NCI-H1436 (cell line): ENCODE measurements around the gene BANP.
"Not testable (repeated sequence)": the region's sequence is repeated elsewhere in the genome, so short reads cannot be mapped to it uniquely, and the experiment has no call there.

Source experiments
- DNase-seq: peaks from one replicate; lab custom pipeline; 2025; lab: John Stamatoyannopoulos, UW

BANP gene

DNA sequence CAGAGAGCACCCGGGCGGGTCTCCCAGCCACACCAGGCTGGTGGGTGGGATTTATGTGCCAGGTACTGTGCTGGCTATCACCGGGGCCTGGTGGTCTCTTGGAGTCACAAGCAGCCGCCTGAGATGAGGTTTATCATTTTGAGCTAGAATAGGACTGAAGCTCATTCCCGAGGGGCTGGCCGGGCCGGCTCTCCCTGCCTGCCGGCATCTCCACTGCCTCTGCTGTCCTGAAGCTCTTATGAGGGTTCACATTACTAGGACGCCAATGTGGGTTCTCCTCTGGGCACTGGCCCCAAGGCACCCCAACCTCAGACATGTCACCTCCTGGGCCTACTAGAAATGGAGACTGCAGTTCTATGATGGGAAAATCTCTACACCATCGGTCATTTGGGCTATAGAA is 137.4 kb downstream of the BANP start:
- not testable (repeated sequence) for DNase-seq

- DNase-seq = not testable (repeated sequence)
Measured at GRCh38 chr16:88089071-88089470, 137.8 kb downstream of the BANP start.

DNA sequence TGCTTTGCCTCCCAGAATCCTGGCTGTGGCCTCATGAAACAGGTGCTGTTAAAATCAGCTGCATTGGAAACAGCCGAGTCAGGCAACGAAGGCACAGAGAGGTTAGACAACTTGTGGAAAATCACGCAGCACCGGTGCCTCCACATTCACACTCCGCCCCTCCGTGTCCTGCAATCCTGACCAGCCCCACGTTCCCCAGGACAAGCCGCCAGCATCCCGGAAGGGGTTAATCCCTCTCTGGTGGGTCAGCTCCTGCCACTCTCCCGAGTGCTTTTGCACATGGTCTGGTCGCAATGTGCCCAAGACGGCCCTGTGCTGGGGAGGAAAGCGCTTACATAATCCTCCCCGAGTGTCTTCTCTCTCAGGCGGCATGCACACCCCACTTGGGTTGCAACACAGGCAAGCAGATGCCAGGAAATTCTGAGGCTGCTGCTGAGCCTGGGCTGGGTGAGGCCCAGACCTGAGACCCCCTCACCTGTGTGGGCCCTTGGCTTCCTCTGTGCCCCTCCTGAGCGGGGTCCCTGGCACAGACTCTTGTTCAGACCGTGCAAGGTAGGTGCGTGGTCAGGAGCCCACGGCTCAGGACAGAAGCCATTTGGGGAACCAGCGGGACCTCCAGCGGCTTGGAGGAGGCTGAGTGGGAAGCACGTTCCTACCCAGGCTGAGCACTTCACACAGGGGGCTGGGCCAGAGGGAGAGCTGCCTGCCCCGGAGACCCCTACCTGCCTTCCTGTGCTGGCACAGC is 138.6 kb downstream of the BANP start:
- not testable (repeated sequence) for DNase-seq

GRCh38 chr16:88090377-88091175 is 139.3 kb downstream of the BANP start:
- DNase-seq = not testable (repeated sequence)

DNA sequence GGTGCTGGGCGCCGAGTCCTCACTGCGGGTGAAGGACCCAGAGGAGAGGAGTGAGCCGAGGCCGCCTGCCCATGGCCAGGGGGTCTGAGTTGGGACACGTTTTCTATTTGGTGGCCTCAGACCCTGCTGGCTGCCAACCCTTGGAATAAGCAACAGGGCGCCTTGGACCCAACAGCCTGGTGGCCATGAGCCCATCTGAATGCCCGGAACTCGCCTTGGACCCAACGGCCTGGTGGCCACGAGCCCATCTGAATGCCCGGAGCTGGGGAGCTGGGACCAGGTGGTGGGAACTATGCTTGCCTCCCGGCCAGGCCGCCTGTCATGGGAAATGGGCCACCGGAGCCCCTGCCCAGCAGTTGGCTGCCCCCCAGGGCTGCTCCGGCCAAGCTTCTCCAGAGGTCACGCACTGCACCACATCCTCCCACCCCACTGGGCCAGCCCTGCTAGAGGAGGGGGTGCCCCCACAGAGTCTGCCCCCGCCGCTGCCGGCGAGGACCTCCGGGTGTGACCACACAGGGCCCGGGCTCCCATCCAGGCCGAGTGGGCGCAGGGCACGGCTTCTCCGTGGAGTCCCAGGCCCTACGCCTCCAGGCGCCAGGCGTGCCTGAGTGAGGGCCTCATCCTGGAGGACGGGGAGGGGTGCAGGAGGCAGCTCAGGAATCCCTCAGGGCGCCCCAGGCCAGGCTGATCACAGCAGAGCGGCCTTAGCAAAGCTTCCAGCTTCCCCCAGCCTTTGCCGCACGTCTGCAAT is 140.2 kb downstream of the BANP start:
- DNase-seq = not testable (repeated sequence)

DNA sequence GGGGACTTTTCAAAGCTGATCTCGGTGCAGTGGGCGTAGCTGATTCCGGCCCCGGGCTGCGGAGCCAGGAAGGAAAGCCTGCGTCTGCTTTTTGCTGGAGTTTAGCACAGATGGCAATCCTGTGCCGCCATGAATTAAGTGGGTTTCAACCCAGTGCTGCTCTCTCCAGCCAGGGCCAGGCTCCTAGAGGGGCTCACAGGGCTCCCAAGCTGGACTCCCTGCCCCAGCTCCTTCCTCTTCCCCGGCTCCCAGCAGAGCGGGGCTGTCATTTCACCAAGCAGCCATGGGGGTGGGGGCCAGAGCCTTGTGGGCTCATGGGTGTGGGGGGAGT is 140.7 kb downstream of the BANP start:
- DNase-seq = not testable (repeated sequence)

DNA sequence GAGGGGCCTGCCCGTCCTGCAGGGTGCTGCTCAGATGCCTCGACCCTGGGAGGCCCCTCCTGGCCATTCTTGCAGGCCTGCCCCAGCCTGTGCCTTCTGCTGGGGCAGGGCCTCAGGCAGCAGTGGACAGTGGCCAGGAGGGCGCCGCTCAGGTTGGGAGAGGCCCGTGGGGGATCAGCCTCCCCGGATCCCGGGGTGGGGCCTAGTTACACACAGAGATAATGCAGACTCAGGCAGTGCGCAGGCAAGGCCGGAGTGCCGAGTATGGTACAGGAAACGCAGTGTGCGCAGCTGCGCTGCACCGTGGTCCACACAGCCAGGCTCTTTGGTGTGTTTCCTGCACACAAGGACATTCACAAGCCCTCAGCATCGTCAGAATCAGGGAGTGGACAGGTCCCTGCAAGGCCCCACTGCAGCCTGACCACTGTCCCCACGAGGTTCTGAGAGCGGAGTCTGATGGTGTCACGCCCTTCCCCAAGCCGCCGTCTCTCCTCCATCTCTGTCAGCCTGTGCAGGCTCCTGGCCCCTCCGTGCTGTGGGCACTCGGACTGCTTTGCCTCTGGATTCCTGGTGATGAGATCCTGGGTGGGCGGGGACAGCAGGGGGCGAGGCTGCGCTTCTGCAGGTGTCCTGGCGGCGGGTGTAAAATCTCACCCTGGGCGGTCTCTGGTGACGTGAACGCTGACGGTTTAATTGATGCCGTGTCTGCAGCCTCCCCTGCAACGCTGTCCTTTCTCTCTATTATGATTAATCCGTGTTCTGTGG is 141.7 kb downstream of the BANP start:
- DNase-seq = not testable (repeated sequence)

DNA sequence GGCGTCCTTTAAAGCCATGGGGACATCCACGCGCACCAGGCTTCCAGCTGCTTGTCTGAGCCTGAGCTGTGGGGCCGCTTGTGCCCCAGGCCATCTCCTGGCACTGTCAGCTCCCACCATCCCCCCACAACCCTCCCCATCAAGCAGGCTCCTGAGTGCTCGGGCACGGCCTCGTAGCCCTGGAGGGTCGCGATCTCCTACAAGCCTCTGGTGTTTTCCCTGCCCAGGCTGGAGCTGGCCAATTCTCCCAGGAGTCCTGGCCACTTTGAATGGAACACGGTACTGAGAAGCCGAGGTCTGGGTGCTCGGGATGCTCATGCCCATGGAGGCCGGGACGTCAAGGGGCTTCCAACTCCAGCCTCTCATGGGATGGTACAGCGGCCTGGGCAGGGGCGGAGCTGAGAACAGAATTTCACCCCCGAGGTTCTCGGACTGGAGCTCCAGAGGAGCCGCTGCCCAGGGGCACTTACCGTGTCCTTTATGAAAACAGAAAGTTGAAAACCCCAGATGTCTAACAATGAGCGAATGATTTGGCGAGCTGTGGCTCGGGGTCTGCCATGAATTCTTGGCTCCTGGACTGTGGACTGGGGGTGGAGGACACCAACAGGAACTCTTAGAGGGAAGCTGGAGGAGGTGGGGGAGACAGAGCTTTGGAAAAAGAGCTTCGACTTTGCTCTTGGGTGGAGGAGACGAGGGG is 142.5 kb downstream of the BANP start:
- DNase-seq = not testable (repeated sequence)

DNA sequence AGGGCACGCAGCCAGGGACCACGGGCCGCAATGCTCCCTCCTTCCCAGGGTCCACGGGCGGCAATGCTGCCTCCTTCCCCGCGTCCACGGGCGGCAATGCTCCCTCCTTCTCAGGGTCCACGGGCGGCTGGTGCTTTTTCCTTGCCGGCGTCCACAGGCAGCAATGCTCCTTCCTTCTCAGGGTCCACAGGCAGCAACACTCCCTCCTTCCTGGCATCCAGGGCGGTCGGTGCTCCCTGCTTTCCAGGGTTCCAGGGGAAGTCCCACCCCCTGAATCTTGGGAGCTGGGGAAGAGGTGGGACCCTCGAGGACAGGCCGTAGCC is 143.0 kb downstream of the BANP start:
- not testable (repeated sequence) for DNase-seq

GRCh38 chr16:88094900-88095299 is 143.7 kb downstream of the BANP start:
- DNase-seq = not testable (repeated sequence)

- DNase-seq = not testable (repeated sequence)
Measured at GRCh38 chr16:88096659-88097058, 145.4 kb downstream of the BANP start.

- DNase-seq = not testable (repeated sequence)
Measured at GRCh38 chr16:88098731-88099562, 147.7 kb downstream of the BANP start.

DNA sequence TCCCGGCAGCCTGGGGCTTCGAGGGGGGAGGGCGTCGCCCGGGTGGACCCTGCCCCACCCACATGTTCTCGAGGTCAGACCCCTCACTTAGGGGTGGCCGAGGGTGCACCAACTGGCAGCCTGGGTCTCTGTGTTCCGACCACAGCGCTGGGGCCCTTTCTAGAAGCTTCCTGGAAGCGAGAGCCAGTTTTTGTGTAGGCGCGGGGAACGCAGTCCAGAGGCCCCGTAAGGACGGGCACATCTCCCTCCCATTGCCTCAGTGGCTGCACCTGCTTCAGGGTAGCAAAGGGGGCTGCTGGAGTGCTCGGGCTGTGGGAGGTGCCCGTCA is 148.3 kb downstream of the BANP start:
- DNase-seq = no peak

DNA sequence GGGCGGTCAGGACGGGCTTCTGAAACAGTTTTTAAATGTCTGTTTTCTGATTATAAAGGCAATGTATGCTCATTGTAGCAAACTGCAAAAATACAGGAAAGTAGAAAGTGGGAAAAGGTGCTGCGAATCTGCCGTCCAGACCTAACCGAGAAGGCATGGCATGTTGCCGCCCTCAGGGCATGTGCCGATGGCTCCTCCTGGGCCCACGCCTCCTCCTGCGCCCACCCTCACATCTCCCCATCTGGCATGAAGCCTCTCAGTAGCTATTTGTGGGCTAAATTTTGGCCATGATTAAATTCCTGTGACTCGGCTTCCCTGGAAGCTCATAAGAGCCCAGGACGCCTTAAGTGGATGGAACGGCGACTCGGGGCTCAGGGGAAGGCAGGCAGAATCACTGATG is 148.7 kb downstream of the BANP start:
- not testable (repeated sequence) for DNase-seq

- DNase-seq = not testable (repeated sequence)
Measured at GRCh38 chr16:88100801-88101622, 149.8 kb downstream of the BANP start.

GRCh38 chr16:88101623-88102105 is 150.4 kb downstream of the BANP start:
- not testable (repeated sequence) for DNase-seq

DNA sequence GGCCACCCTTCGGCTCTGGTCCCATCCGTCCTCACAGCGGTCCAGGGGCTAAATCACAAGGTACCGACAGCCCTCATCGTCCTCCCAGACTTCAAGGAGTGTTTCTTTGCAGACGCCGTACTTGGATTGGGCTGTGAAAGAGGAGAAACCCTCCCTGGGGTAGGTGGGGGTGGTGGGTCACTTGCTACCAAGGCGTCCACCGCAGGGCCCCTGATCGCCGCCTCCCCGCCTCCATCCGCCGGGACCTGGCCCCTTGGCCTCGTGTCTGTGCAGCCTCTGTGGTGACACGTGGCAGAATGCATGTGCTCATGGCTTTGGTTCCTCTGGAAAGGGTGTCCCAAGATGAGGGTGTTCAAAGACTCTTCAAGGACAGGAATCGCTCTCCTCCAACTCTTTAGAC is 151.4 kb downstream of the BANP start:
- no peak for DNase-seq

GRCh38 chr16:88103011-88103410 is 151.8 kb downstream of the BANP start:
- DNase-seq = no peak

DNA sequence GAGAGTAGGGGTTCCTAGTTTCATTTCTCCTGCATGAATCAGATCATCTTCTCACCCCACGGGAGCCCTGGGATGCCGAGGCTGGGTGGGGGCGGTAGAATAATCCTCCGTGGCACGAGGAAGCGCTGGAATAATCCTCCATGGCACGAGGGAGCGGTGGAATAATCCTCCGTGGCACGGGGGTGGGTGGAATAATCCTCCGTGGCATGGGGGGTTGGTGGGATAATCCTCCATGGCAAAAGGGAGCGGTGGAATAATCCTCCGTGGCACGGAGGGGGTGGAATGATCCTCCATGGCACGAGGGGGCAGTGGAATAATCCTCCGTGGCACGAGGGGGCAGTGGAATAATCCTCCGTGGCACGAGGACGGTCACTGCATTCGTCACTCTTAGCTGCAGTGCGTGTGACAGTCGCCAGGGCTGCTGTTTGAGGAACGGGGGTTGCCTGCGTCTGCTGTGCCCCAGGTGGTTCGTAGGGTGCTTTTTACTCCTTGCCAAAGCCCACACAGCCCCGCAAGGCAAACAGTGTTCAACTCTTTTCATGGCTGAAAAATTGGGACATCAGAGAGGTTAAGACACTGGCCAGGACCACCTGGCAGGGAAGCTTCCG is 152.5 kb downstream of the BANP start:
- DNase-seq = no peak
